ENCODE data around the gene RAB3A.
A peak's percentile ranks its signal among the peaks of the same experiment; 100 is the strongest.

DNA sequence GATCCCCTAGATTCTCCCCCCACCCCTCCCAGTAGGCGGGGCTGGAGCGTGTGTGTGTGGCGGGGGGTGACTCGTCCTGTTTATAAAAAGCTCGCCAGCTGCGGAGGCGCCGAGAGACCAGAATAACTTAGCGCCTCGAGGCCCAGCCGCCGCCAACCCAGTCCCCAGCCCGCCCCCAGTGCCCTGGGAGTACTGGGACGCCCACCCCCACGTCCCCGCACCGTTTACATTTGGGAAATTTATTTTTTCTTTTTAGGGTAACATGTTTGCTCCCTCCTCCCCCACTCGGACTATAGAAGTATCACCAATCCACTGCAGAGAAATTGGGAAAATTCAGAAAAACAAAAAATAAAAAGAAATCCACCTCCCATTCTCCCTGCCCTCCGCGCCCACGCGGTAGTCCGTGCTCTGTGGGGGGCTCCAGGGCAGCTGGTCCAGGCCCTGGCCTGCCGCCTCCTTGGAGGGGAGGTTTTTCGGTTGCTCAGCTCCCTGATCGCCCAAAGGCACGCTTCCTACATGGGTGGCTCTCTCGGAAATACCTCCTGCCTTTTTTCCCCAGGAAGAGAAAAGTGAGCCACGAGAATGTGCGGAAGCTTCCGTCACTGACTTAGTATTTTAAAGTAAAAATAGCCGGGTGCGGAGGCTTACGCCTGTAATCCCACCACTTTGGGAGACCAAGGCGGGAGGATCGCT lies 1.5 kb upstream of the RAB3A start:
- TF ChIP-seq, protein P1, sequence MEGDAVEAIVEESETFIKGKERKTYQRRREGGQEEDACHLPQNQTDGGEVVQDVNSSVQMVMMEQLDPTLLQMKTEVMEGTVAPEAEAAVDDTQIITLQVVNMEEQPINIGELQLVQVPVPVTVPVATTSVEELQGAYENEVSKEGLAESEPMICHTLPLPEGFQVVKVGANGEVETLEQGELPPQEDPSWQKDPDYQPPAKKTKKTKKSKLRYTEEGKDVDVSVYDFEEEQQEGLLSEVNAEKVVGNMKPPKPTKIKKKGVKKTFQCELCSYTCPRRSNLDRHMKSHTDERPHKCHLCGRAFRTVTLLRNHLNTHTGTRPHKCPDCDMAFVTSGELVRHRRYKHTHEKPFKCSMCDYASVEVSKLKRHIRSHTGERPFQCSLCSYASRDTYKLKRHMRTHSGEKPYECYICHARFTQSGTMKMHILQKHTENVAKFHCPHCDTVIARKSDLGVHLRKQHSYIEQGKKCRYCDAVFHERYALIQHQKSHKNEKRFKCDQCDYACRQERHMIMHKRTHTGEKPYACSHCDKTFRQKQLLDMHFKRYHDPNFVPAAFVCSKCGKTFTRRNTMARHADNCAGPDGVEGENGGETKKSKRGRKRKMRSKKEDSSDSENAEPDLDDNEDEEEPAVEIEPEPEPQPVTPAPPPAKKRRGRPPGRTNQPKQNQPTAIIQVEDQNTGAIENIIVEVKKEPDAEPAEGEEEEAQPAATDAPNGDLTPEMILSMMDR (IDR thresholded peaks at IDR 0.05): no peak
- no peak for TF ChIP-seq EP300 (IDR thresholded peaks at IDR 0.05)
- TF ChIP-seq POLR2AphosphoS5 (IDR thresholded peaks at IDR 0.05): peak in 1 of 2 donors; percentile 74
- peak in 1 of 4 donors; percentile 32 for TF ChIP-seq POLR2A (IDR thresholded peaks at IDR 0.05)

All from upper lobe of left lung (tissue), 4 donors.